ENCODE results near the gene RAB1B. TPM values are rescaled to one million over a fixed set of nuclear protein-coding genes. Genes with fewer than 3 reads are reported as not detected.
A peak's percentile ranks its signal among the peaks of the same experiment; 100 is the strongest.
"Not testable (repeated sequence)": the region's sequence is repeated elsewhere in the genome, so short reads cannot be mapped to it uniquely, and the experiment has no call there.

Gene RAB1B
- total RNA-seq, 2 donors from 2014 or later = 102 to 112 TPM

DNA sequence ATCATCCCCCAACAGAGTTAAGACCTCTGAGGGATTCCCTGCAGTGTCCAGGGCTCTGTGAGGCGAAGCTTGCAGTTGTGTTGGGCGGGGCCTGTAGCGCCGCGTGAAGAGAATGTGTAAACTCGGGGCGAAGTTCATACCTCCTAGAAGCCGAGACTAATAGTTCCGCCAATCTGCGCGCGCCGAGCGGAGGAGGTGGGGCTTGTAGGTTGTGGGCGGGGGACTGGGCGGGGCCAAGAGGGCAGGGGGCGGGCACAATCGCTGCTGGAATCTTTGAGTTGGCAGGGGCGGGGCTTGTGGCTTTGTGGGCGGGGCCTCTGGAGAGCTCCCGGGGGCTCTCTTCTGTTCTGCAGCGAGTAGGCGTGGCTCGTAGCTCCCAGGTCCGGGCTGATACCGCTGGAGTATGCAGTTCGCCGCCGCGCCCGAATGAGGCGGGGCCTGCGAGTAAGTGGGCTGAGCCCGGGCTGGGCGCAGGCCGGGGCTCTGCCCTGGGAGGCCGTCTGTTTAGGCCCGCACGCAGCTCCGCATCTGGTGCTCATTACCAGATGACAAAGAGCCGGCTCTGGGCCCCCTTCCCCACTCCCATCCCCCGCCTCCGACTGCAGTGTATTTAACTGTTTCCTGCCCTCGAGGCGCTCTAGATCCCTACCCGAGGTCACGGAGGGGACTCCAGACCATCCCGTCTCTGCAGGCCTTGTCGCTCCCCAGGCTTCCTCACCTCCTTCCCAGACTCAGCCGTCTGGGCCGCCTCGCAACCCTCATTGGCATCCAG lies 44.3 kb downstream of the RAB1B start:
- intact Hi-C loops (cut with DNase I) = no loop called here
- DNase-seq (ENCODE audit: low spot score) = peak; percentile 100

DNA sequence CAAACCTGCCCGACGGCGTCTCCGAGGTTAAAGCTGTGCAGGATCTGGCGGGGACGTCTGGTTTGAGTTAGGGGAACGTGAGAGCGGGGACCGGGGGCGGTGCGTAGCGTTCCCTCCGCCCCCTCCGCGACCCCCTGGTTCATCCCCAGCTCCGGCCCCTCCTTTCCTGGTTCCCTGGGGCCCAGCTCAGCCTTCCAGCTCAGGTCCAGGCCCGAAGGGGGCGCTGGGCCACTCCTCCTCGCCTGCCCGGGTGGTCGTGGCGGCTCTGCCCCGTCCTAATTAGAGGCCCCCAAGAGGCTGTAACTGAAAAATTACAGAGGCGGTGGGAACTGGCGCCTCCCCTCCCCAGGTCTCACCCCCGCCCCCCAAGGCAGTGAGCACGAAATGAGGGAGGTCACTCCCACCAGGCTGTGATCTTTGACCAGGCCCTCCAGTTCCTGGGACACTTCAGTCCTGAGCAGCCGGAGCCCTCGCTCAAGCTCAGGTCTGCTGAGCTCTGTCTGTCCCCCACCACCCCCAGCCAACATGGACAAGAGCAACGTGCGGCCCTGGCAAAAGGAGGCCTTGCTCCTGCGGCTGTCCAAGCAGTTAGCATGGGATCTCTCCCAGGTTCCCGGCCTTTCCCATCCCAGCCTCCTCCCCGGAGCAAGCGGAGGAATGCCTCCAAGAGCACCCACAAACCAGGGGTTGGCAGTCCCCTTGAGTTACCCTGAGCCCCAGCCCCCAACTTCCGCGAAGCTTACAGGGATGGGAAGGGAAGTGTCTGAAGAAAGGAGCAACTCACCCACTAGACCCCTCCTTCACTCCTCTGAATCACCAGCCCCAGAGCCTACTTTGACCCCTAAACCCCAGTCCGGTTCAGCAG lies 45.1 kb downstream of the RAB1B start:
- intact Hi-C loops (cut with DNase I) = no loop called here
- DNase-seq (ENCODE audit: low spot score) = peak; percentile 81

DNA sequence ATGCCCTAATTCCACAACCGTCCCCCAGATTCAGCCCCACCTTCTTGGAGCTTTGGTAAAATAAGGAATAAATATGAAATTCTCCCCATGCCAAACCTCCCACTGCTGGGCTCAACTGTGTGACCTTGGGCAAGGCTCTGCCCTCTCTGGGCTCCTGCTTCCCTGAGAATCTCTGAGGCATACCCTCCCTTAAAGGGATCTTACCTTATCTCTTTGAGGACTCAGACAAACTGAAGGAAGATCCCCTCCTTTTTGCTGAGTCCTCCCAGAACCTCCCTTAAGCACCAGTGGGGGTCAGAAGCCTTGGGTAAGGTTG lies 45.7 kb downstream of the RAB1B start:
- intact Hi-C loops (cut with DNase I) = no loop called here
- no peak for DNase-seq (ENCODE audit: low spot score)

GRCh38 chr11:66314561-66315497 lies 46.4 kb downstream of the RAB1B start:
- peak; percentile 76 for DNase-seq (ENCODE audit: low spot score)
- intact Hi-C loops (cut with DNase I) = no loop called here

DNA sequence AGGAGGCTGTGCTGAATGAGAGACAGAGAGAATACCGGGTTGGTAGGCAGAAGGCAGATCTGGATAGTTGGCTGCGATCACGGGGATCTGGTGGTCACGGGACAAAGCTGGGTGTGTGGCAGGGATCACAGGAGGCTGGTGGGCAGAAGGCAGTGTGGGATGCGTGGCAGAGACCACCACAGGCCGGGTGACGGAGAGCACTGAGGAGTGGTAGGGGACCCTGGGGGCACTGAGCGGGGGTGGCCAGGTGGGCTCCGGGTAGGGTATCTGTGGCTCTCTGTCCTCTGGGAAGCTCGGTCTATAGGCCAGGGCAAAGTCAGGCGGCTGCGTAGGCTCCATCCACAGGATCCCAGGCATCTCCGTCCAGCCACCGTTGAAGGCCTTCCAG lies 47.1 kb downstream of the RAB1B start:
- intact Hi-C loops (cut with DNase I) = no loop called here
- peak; percentile 76 for DNase-seq (ENCODE audit: low spot score)

DNA sequence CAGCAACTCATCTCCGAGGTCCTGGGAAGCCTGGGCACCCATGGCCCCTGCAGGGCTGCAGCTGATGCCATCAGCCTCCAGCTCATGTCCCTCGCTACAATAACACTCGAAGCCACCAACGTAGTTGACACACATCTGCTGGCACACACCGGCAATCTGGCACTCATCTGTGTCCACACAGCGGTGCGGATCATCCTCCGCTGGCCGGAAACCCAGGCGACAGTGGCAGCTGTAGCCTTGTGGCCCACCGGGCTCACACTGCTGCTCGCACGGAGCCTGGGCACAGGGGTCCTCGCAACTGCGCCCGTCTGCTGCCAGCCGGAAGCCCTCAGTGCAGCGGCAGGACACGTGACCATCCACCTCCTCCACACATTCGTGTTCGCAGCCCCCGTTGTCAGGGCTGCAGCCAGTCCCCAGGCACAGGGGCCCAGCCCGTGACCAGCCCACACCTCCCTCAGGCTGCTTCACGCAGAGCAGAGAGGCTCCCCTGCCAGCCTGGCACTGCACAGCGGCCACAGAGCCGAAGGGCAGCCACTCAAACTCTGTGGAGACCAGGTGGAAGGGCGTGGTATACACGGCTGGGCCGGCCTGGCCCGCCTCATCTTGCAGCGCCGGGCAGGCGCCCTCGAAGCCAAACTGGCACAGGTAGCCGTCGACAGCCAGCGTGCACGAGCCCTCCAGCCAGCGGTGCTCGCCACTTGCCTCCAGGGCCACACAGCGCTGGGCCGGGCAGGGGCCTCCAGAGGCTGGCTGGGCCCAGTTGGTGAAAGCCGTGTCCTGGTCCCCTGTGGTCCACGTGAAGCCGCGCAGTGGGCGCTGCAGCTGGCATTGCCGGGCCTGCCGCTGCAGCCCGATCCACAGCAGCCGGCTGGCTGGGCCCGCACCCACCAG lies 47.7 kb downstream of the RAB1B start:
- DNase-seq (ENCODE audit: low spot score) = peak; percentile 81
- intact Hi-C loops (cut with DNase I) = no loop called here

DNA sequence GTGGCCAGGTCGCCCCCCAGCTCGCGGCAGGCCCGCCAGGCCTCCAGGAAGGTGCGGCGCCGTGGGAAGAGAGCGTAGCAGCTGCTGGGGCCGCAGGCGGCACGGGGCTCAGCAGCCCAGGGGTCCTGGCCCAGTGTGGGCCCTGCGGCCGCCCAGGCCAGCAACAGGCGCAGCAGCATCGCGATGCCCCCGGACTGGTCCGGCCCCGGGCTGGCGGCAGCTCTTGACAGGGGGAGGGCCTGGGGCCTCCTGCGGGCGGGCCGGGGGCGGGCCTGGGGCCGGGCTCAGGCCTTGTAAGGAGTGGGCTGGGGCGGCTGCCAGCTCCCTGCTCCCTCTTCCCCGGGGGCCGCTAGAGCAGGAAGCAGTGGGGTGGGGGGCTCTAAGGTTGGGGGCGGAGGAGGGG lies 48.4 kb downstream of the RAB1B start, which contains the start of gene CD248:
Gene CD248 (minus strand): TSS at position 196 of the 403 bp plus-strand sequence. CDS start 17 bp downstream, at position 179.
- intact Hi-C loops (cut with DNase I) = no loop called here
- DNase-seq (ENCODE audit: low spot score) = peak; percentile 92

- DNase-seq (ENCODE audit: low spot score) = no peak
- intact Hi-C loops (cut with DNase I) = no loop called here
Observed at GRCh38 chr11:66317322-66317722, 48.9 kb downstream of the RAB1B start.

DNA sequence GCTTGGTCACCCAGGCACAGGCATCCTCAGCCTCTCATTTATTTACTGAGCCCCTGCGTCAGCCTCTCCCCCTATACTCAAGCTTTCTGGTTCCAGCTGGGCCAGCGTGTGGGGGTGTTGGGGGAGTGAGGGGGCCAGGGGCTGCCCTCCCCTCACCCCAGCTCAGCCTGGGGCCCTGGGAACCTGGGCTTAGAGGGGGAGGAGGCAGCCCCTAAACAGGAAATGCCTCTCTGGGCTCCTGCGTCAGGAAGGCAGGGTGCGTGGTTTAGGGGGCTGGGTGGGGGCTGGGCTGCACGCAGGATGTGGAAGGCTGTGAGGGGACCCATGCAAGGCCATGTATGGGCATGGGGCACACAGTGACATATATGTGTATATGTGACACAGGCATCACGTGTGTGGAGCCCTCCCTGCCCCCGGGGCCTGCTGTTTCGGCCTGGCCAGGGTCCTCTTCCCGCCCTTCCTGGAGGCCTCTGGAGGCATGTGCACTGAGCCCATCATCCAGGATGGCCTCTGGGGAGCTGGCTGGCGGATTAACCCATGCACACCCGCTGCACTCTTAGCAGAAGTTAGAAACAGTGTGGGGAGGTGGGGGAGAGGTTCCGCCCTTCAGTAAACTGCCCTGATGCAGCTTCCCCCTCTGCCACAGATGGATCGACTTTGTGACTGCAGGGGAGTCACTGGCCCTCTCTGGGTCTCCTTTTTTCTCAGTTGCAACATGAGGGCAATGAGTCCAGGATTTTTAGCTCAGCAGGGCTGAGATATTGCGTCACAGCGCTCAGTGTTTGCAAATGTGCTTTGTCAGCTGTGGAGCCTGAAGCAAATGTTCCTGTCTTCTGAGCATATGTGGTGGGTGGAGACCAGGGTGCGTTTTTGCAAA lies 49.5 kb downstream of the RAB1B start:
- no peak for DNase-seq (ENCODE audit: low spot score)

GRCh38 chr11:66318600-66318970 lies 50.1 kb downstream of the RAB1B start:
- intact Hi-C loops (cut with DNase I) = no loop called here
- no peak for DNase-seq (ENCODE audit: low spot score)

More for the DNA sequence above, 49.5 kb downstream of the RAB1B start:
- intact Hi-C loops (cut with DNase I) = no loop called here

- intact Hi-C loops (cut with DNase I); DNase-seq (ENCODE audit: low spot score): not testable (repeated sequence)
Observed at GRCh38 chr11:66320289-66320688, 51.9 kb downstream of the RAB1B start.

GRCh38 chr11:66320748-66321147 lies 52.3 kb downstream of the RAB1B start:
- DNase-seq (ENCODE audit: low spot score); intact Hi-C loops (cut with DNase I): not testable (repeated sequence)

- no peak for DNase-seq (ENCODE audit: low spot score)
- intact Hi-C loops (cut with DNase I) = no loop called here
Observed at GRCh38 chr11:66321606-66322005, 53.2 kb downstream of the RAB1B start.

GRCh38 chr11:66322732-66323427 lies 54.4 kb downstream of the RAB1B start:
- peak; percentile 95 for DNase-seq (ENCODE audit: low spot score)
- intact Hi-C loops (cut with DNase I) = no loop called here

DNA sequence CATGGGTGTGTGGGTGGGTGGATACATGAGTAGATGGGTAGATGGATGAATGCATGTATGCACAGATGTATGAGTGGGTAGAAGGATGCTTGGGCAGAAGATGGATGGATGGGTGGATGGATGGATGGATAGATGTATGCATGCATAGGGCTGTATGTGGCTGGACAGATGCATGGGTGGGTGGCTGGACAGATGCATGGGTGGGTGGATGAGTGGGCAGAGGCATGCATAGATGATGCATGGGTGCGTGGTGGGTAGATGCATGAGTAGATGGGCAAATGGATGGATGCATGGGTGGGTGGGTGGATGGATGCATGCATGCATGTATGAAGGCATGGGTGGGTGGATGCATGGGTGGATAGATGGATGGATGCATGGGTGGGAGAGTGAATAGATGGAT lies 55.2 kb downstream of the RAB1B start:
- no peak for DNase-seq (ENCODE audit: low spot score)
- intact Hi-C loops (cut with DNase I) = no loop called here

GRCh38 chr11:66324664-66325063 lies 56.2 kb downstream of the RAB1B start:
- DNase-seq (ENCODE audit: low spot score) = no peak

GRCh38 chr11:66325263-66325671 lies 56.8 kb downstream of the RAB1B start:
- intact Hi-C loops (cut with DNase I) = no loop called here
- no peak for DNase-seq (ENCODE audit: low spot score)

More at GRCh38 chr11:66324664-66325063, 56.2 kb downstream of the RAB1B start:
- intact Hi-C loops (cut with DNase I) = no loop called here
